HG03442 (cell line): ENCODE measurements around the gene SNED1.
"Not testable (repeated sequence)": the region's sequence is repeated elsewhere in the genome, so short reads cannot be mapped to it uniquely, and the experiment has no call there.

ENCODE experiments used
- ATAC-seq: cut with Tn5 transposase; IDR thresholded peaks from one replicate; pipeline ENCODE4 v1.9.1; 2021; ENCODE audit warnings: mild to moderate bottlenecking, moderate library complexity; ENCODE audit not compliant: unreplicated experiment

Gene SNED1

DNA sequence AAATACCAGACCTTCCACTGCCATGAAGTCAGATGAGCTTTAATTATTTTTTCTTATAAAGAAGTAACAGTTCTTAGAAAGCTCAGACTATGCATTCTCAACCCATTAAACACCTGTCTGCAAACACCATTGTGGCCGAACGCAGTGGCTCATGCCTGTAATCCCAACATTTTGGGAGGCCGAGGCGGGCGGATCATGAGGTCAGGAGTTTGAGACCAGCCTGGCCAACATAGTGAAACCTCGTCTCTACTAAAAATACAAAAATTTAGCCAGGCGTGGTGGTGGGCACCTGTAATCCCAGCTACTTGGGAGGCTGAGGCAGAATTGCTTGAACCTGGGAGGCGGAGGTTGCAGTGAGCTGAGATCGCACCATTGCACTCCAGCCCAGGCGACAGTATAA lies 106.2 kb downstream of the SNED1 start:
- not testable (repeated sequence) for ATAC-seq

DNA sequence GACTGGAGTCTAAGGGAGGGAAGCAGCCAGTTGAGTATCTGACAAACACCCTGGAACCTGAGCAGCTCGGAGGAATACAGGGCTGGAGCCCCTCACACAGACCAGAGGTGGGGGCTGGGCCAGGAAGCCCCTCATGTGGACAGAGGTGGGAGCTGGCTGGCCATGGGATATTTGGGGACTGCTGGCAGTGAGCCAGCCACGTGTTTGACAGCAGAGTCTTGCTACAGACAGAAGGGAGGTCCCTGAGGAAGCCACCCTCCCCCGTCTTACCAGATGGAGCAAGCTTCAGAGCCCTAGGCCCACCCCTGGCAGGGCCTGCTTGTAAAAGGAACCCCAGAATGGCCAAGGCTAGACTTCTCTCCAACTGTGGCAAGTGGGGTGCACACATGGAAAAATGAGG lies 107.2 kb downstream of the SNED1 start:
- no peak for ATAC-seq

DNA sequence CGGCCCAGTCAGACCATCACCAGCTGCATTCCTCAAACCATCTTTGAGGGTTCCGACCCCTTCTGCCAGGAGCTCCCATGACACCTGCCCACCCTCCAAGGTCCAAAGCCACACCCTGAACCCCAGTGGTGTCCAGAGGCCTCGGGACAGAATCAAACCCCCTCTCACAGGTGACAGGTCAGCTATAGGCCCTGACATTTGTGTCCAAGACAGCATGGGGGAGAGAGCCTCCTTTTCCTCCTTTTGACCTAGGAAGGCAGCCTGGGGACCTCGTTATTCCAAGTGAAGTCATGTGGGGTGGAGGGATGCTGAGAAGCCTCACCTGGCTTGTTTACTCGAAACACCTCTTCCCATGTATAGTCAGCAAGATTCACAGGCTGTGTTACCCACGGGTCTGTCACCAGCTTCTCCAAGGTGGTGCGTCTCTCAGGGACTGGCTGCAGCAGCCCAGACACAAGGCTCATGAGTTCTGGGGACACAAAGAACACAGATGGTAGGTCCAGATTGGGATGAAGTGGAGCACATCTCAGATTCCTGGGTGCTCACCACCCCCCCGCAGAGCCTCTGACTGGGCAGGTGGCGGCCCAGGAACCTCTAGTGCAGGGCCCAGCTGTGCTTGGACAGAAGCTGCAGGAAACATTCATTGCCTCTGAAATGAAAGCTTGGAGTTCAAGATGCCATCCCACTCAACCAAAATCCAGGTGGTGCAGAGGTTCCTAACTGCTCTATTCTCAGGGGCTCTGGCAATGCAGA lies 108.8 kb downstream of the SNED1 start:
- no peak for ATAC-seq

DNA sequence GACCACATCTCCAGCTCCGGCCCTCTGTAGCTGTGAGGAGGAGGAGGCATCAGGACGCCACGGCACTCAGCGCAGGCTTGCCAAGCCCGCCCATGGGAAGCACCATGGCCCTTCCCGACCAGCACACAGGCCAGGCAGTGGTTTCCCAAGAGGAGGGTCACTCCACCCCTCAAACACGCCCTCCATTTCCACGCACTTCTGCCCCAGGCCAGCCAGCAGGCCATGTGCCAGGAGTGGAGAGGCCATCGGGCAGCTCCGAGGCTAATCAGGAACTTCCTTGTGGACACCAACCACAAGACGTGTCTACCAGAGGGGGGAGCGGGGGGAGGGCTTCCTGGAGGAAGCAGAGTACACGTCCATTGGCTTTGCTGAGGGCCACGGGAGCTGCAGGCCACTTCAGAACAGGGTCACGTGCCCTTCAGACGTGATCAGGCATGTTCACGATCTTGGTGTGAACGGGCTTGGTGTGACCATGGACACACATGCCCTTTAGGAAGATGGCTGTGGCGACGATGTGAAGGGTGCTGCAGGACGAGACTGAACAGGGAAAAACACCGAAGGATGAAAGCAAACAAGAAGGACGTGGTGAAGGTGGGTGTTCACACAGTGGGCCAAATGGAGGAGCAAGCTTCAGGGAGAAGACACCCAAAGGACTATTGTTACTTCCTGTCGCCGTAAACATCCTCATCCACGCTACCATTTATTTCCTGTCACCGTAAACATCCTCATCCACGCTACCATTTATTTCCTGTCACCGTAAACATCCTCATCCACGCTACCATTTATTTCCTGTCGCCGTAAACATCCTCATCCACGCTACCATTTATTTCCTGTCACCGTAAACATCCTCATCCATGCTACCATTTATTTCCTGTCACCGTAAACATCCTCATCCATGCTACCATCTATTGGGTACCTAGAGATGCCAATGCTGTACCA lies 110.1 kb downstream of the SNED1 start:
- no peak for ATAC-seq

DNA sequence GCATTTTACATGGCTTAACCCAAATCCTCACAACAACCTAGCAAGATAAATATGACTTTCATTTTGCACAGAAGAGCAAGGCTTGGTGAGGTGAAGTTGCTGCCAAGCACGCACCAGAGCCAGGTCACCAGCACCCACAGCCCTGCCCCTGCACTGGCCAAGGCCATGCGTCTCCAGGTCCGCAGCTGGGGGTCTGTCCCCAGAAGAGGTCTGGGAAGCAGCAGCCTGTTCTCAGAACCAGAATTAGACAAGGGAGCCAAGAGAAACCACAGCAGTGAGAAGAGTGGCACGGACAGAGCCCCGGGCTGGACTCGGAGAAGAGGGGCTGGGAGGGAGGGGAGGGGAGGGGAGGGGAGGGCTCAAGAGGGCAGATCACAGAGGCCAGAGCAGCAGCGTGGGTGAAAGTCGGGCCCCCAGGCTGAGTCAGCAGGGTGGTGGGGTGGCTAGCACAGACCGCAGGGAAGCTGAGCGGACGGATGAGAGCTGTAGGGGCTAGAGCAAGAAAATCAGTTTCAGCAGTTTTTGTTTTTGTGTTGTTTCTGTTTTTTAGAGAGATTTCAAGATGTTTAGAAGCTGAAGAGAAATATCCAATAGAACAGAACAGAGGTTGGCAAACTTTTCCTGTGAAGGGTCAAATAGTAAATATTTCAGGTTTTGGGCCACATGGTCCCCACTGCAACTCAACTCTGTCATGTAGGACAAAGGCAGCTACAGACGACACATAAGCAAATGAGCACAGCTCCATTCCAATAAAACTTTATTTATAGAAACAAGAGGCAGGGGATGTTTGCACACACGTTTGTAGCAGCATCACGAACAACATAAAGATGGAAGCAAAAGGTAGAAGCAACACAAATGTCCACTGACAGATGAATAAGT lies 111.0 kb downstream of the SNED1 start:
- no peak for ATAC-seq

DNA sequence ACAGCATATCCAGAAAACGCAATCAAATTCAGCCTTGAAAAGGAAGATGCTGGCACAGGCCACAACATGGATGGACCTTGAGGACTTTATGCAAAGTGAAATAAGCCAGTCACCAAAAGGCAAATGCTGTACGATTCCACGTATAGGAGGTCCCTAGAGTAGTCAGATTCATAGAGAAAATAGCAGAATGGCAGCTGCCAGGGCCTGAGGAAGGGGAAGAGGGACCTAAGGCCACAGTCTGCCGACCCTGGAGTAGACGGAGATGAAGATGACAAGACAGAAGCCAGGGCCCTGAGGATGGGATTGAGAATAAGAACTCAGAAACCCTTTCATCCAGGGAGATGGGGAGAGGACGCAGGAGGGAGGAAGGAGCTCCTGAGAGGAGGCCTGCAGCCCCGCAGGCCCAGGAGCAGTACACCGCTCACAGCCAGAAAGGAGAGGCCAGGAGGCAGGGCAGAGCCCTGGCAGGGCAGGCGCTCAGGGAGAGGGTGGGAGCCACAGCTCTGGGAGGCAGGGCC lies 111.7 kb downstream of the SNED1 start:
- no peak for ATAC-seq

DNA sequence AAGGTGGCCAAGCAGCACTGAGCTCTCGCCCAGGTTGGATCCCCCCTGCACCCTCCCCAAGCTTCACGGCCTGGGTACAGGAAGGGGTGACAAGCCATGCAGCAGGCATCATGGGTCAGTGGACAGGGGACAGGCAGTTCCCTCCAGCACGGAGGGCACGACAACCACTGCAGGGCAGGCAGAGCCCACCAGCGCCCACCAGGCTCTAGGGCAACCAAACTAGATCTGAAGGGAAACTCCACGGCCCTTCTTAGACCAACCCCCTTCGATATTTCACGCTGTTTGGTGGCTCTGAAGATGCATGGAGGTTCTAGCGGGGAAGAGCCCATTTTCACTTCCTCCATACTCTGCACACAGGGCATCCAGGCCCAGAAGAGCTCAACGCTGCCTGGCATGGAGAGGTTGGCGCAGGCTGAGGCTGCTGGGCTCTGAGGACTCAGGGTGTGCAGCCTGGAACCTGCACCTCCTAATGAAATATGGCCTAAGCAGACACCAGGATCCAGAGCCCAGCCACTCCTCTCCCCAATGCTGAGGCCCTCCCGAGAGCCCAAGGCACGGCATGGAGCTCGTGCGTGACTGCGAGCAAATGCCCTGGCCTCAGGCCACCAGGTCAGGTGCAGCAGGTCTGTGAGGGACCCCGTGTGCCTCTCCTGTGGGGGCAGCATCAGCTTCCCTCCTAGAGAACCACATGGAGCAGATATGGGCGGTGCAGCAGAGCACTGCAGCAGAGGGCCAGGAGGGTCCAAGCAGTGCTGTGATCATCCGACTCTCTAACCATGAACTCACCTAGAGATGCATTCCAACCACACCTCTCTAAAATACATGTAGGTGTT lies 112.4 kb downstream of the SNED1 start:
- ATAC-seq = no peak

DNA sequence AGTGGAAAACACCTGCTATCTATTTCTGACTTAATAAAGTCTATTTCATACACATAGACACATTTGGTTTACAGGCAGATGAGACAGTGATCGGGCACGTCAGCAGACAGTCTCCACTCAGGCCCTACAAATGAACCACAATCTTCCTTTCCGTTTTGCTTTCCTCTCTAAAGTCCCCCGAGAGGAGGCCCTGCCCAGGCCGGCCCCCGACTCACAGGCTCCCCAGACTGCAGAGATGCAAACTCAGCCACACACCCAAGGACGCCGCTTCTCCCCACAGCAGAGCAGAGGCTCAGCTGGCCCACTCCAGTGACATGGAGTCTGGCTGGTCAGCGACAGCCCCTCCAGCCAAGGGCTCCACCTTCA lies 113.0 kb downstream of the SNED1 start:
- no peak for ATAC-seq

DNA sequence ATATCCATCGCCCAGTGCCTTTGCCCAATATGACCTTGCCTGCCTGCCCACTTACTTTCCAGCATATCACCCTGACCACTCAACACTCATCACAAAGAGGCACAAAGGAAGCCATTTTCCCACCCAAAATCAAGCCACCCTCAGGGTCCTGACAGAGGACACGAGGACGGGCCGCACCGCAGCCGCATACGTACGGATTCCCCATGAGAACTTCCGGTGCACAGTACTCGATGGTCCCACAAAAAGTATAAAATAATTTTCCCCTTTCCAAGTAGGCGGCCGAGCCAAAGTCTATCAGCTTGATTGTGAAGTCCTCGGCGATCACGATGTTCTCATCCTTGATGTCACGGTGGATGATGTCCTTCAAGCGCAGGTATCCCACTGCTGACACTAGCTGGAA lies 113.6 kb downstream of the SNED1 start:
- no peak for ATAC-seq

DNA sequence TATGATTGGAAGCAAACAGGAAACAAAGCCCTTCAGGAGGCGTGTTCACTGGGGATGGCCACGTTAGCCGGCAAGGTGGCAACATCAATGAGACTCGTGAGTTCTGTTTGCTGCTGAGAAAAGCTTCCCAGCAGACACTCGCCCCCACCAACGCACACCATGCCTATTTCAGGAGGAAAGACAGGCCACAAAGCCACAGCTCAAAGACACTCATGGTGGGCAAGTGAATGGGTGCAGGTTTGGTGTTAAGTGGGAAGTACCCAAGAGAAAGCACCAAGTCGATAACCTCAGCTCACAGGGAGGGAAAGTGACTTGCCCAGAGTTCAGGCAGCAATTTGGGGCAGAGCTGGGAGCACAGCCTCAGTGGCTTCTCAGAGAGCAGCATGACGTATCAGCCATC lies 114.2 kb downstream of the SNED1 start:
- no peak for ATAC-seq

DNA sequence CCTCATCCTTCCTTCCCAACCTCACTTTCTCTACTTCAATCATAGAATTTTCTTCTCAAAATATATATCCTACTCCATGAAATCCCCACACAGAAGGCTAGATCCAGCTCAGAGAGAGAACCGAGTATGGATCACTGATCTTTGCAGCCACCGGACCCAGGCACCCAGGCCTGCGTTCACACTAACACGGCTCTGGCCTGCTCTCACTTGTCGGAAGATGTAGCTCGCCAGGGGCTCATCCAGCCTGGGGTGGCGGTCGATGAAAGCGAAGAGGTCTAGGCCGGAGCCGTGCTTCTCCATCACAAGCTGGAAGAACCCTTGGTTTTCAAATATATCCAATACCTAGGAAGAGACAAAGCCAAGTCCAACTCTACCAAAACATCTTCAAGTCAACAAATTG lies 116.4 kb downstream of the SNED1 start:
- ATAC-seq = no peak

DNA sequence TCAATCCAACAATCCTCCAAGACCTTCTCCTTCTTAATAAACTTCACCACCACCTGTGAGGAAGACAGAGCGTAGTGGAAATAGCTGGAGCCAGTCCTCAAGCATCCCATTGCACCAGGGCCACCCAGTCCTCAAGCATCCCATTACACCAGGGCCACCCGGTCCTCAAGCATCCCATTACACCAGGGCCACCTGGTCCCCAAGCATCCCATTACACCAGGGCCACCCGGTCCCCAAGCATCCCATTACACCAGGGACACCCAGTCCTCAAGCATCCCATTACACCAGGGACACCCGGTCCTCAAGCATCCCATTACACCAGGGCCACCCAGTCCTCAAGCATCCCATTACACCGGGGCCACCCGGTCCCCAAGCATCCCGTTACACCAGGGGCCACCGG lies 116.9 kb downstream of the SNED1 start:
- no peak for ATAC-seq

DNA sequence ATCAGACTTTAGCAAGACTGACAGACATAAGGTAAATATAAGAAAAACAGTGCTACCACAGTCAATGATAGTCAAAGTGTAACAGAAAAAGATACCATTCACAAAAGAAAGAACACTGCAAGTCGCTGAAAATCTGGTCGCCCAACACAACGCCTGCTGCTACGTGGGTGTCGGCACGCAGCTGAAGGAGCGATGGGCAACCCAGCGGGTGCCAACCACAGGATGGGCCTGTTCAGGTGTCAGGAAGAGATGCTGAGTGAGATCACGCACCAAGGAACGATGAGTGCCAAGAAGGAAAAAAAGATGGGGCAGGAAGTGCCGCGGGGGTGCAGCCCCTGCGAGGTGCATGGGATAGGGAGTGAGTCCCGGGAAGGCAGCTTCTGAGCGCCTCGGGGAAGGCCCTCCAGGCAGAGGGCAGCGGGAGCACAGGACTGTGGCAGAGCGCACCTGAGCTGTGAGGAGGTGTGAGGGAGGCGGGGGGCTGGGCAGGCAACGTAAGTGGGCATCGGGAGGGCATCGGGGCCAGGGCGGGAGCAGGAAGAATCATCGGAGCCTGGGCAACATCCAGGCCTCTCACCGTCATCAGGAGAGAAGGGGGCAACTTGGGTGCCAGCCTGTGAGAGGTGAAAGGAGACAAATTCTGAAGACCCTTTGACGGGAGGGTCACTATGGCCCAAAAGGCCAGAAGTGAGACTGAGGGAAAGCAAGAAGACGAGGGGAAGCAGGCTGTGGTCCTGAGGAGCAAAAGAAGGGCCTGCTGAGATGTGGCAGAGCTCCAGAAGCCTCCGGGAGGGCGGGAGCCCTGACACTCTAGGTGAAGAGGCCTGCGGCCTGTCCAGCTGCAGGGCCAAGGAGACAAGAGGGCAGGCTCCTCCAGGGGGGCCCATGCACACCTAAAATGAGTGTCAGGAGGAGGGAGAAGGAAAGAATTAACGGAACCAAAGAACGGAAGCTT lies 118.5 kb downstream of the SNED1 start:
- ATAC-seq = no peak

DNA sequence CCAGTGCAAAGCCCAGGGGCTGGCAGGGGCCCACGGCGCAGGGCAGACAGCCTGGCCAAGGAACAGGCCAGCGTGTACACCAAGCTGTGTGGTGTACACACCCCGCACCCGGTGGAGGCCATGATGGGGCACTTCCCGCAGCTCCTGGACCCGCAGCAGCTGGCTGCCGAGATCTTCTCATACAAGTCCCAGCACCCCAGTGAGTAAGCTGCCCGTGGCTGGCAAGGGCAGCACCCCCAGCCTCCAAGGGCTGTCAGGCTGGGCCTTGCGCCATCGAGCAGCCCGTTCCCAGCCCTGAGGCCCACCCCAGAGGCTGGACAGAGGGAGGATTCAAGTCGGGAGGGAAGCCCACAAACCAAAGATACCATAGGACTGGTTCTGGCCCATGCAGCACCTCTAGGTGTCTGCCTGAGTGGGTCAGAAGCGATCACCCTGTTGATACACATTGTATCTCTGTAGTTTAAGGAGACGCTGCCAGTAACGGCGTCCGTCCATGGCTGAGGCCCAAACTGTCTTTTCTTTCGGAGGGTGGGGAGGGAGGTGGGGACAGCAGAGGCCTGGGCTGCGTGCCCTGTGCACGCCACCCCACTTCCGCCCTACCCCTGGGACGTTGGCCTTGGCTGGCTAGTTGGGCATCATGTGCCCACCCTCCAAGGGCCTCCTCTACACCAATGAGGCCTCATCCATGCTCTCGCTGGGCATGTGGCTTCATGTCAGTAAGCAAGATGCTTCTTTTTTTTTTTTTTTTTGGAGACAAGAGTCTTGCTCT lies 120.5 kb downstream of the SNED1 start:
- no peak for ATAC-seq

DNA sequence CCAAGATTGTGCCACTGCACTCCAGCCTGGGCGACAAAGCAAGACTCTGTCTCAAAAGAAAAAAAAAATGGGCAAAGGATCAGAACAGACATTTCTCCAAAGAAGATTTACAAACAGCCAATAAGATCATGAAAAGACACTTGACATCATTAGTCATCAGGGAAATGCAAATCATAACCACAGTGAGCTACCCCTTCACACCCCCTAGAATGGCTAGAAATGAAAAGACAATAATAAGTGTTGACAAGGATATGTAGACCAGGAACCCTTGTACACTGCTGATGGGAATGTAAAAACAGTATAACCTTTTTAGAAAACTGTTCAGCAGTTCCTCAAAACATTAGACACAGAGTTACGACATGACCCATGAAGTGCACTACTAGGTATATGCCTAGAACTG lies 122.0 kb downstream of the SNED1 start:
- no peak for ATAC-seq

DNA sequence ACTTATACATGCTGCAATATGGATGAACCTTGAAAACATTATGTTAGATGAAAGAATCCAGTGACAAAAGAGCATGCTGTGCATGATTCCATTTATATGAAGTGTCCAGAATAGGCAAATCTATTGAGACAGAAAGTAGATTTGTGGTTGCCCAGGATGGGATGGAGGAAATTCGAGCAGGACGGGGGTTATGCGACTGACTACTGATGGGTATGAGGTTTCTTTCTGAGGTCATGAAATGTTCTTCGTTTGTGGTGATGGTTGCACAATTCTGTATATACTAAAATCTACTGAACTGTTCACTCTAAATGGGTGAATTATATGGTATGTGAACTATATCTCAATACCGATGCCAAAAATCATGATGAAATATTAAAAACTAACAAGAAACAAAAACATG lies 122.6 kb downstream of the SNED1 start:
- ATAC-seq = no peak

DNA sequence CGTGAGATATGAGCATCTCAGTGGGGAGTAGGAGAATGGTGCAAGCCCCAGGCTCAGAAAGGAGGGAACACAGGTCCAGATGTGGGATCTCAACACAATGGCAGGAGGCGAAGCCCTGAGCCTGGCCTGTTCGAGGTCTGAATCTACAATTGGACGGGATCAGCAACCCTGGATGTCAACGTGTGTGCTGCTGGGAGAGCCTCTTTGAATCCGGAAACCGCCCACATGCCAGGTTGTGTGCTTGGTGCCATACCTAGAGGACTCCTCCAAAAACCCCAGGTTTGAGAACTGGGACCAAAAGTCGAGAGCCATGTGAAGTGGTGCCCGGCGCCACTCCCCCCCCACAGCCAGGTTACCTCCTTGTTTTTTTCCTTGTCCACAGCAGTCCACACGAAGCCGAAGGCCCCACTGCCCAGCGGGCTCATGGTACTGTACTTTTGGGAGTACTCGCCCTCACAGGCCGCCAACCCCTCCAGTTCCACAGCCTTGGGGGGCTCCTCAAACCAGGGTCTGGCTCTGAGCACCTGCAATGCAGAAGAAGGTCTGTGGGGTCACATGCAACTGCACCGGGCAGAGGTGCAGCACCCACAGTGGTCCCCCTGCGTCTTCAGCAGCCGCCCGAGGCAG lies 124.1 kb downstream of the SNED1 start:
- no peak for ATAC-seq
